Cardiac muscle cell (in vitro differentiated cells and primary cell): Measurements from ENCODE around the gene KCNT2. TPM values are rescaled to one million over a fixed set of nuclear protein-coding genes. Genes with fewer than 3 reads are reported as not detected.

Experiments used
- DNase-seq, 2 donors: peaks; one replicate each; pipeline versions ENCODE4 v3.0.0 to v3.0.0-alpha.2; 2010 to 2017; ENCODE audit warnings: low read depth in 1 of 2, low spot score in 1 of 2
- H3K27ac ChIP-seq: fragments of 200-600 bp; sonication (generic); 2 replicates; pipeline ENCODE4 v1.5.1; 2016
- H3K27me3 ChIP-seq: fragments of 200-600 bp; sonication (generic); 2 replicates; pipeline ENCODE4 v1.6.0; 2016; ENCODE audit warnings: control low read depth
- H3K36me3 ChIP-seq: fragments of 200-600 bp; sonication (generic); 2 replicates; pipeline ENCODE4 v1.5.1; 2016; ENCODE audit warnings: control low read depth
- H3K4me1 ChIP-seq: fragments of 200-600 bp; sonication (generic); 2 replicates; pipeline ENCODE4 v1.8.1; 2017; ENCODE audit warnings: low read depth, mild to moderate bottlenecking, mixed run types
- H3K4me3 ChIP-seq: fragments of 200-600 bp; sonication (generic); 2 replicates; pipeline ENCODE4 v1.5.1; 2016; ENCODE audit warnings: mild to moderate bottlenecking
- H3K9me3 ChIP-seq: fragments of 200-600 bp; sonication (generic); 2 replicates; pipeline ENCODE4 v1.5.1; 2017; ENCODE audit warnings: low read depth, mild to moderate bottlenecking, control low read depth
- polyA plus RNA-seq: library from polyadenylated mRNA; unstranded; fragments of >200 nt; fragmentation: Nextera tagmentation; extraction: Ambion mirVana; gene quantifications from 2 replicates; pipeline ENCODE4 v1.2.1, GENCODE V29; 2016
- total RNA-seq: library from RNA; depleted of rRNA; stranded (reverse); fragments of >200 nt; gene quantifications from 2 replicates; pipeline ENCODE4 v1.2.3, GENCODE V29; 2016
- TF ChIP-seq, protein P1 (sequence below): IDR thresholded peaks from 2 replicates; pipeline ENCODE4 v1.5.1; 2012; ENCODE audit warnings: low read depth, mild to moderate bottlenecking, low read length

The KCNT2 gene
- total and polyA plus RNA-seq, 2 experiments from 2014 or later: 2.0 to 5.0 TPM

DNA sequence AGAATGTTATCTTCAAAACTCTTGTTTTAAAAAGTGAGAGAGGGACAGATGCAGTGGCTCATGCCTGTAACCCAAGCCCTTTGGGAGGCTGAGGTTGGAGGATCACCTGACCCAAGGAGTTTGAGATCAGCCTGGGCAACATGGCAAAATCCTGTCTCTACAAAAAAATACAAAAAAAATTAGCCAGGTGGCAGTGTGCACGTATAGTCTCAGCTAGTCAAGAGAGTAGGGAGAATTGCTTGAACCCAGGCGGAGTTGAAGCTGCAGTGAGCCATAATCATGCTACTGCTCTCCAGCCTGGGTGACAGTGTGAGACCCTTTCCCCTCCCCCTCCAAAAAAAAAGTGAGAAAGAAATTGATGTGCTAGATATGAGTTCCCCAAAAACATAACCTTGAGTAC lies 131.0 kb downstream of the KCNT2 start:
- Histone ChIP-seq H3K4me3 (no peak overlapping the region), H3K36me3 (no peaks in the 10 kb centered on the region), H3K27me3 (no peaks in the 10 kb centered on the region), H3K27ac (no peak overlapping the region), H3K4me1 (peaks cover 5% of the 10 kb centered on the region), H3K9me3 (no peaks in the 10 kb centered on the region)
- no peak for DNase-seq
- TF ChIP-seq, protein P1, sequence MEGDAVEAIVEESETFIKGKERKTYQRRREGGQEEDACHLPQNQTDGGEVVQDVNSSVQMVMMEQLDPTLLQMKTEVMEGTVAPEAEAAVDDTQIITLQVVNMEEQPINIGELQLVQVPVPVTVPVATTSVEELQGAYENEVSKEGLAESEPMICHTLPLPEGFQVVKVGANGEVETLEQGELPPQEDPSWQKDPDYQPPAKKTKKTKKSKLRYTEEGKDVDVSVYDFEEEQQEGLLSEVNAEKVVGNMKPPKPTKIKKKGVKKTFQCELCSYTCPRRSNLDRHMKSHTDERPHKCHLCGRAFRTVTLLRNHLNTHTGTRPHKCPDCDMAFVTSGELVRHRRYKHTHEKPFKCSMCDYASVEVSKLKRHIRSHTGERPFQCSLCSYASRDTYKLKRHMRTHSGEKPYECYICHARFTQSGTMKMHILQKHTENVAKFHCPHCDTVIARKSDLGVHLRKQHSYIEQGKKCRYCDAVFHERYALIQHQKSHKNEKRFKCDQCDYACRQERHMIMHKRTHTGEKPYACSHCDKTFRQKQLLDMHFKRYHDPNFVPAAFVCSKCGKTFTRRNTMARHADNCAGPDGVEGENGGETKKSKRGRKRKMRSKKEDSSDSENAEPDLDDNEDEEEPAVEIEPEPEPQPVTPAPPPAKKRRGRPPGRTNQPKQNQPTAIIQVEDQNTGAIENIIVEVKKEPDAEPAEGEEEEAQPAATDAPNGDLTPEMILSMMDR: no peak

DNA sequence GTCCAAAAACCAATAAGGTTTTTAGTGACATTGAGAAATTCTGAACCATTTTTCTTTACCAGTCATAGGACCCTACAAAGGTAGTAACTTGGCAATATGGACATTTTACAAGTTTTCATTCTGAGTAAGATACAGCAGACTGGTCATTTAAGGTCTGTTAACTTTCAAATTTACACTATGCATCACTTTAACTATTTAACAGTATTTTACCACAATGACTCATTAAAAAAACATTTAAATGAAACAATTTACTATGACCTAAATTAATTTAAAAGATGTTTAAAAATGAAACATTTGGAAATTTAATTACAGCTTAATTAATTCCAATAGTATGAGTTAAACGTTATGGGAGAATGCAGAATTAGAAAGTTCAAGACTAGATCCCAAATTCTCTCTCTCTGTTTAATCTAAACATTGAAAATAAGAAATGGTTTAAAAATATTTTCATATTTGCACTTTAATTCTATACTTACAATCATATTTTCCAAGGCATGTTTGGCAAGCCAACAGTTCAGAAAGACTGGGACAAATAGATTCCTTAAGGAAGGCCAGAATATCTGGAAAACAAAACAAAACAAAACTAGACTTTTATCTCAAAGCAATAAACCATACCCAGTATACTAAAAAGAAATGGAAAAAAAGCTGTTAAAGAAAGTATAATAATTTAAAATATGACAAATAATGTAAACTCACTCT lies 140.9 kb downstream of the KCNT2 start:
- DNase-seq: no peak
- no peaks in the 10 kb centered on the region for H3K36me3 ChIP-seq
- no peak overlapping the region for H3K27ac ChIP-seq
- H3K9me3 ChIP-seq: no peaks in the 10 kb centered on the region
- no peak overlapping the region for H3K4me3 ChIP-seq
- no peaks in the 10 kb centered on the region for H3K4me1 ChIP-seq
- TF ChIP-seq, protein P1: no peak
- H3K27me3 ChIP-seq: no peaks in the 10 kb centered on the region

DNA sequence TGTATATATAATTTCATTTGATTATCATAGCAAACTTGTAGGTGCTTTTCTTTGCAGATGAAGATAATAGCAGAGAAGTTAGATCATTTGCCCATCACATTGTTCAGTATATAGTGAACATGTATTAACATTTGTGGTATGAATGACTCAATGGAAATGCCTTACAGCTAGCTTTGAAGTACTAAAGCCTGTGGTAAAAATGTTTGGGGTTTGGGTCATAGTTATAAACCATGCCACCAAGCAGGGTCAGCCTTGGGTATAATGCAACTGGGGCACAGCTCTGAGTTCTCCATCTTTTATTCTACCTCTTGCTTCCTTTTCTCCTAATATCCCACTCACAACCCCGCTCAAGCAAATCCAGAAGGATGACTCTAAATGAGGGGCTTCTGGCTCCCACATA lies 141.6 kb downstream of the KCNT2 start:
- DNase-seq: no peak
- H3K9me3 ChIP-seq: no peaks in the 10 kb centered on the region
- TF ChIP-seq, protein P1: no peak
- H3K27ac ChIP-seq: no peak overlapping the region
- no peaks in the 10 kb centered on the region for H3K4me1 ChIP-seq
- no peaks in the 10 kb centered on the region for H3K27me3 ChIP-seq
- no peak overlapping the region for H3K4me3 ChIP-seq
- no peaks in the 10 kb centered on the region for H3K36me3 ChIP-seq

DNA sequence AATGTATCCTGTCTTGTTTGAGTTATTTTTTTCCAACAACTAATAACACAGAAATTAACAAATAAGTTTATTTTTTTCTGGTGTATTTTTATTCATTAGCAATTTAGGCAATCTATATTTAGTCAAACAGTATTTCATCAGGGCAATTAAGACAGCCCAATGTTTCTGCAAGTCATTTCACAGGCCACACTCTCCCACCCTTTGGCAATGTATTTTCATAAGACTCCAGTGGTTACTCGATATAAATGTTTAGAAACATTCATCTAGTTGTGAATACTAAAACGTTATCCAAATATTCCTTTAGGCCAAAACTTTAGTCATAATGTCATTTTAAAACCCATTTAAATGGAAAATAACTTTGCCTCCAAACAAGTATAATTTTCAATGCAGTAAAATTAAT lies 142.1 kb downstream of the KCNT2 start:
- TF ChIP-seq, protein P1: no peak
- no peaks in the 10 kb centered on the region for H3K4me1 ChIP-seq
- no peaks in the 10 kb centered on the region for H3K27me3 ChIP-seq
- no peaks in the 10 kb centered on the region for H3K9me3 ChIP-seq
- no peaks in the 10 kb centered on the region for H3K36me3 ChIP-seq
- no peak overlapping the region for H3K27ac ChIP-seq
- DNase-seq: no peak
- no peak overlapping the region for H3K4me3 ChIP-seq

DNA sequence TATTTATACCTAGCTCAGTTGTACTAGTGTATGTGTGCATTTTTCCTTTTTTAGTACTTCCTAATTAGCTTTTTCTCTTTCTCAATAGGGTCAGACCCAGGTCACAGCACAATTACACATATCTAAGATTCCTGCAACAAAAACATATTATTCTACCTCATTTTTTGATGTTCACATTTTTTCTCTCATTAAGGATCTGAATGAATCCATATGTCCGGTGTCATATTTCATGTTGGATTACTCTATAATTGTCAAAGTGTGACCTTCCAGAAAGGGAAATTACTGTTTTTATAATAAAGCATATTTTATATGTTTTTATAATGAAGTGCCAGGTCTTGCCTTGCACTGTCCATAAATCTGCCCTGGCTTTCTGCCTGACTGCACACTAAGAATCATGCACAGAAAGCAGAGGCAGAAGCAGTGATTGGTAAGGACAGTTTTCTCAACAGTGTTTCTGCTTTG lies 143.7 kb downstream of the KCNT2 start:
- Histone ChIP-seq H3K27ac (no peak overlapping the region), H3K36me3 (no peaks in the 10 kb centered on the region), H3K4me3 (no peak overlapping the region)

More for the DNA sequence above, 143.7 kb downstream of the KCNT2 start:
- Histone ChIP-seq H3K9me3 (no peaks in the 10 kb centered on the region), H3K4me1 (peaks cover 3% of the 10 kb centered on the region), H3K27me3 (no peaks in the 10 kb centered on the region)
- DNase-seq: peak in 1 of 2 donors; percentile 37
- TF ChIP-seq, protein P1: no peak
